Gastroesophageal sphincter (tissue), 3 donors: ENCODE measurements around the gene DDX56.

ENCODE experiments used
- CTCF ChIP-seq, 4 experiments: fragments of 200-600 bp in 2 of 4; fragments of 450-650 bp in 2 of 4; sonication (generic) in 1 of 4; IDR thresholded peaks; one replicate each; pipeline ENCODE4 v1.5.1; 2017 to 2019; ENCODE audit warnings: antibody characterized with exemption in 4 of 4, mild to moderate bottlenecking in 2 of 4, moderate library complexity in 2 of 4
- POLR2AphosphoS5 ChIP-seq: sonication (generic); formaldehyde crosslinking; IDR thresholded peaks from one replicate; pipeline ENCODE4 v1.6.1; 2017; ENCODE audit warnings: antibody characterized with exemption

GRCh38 chr7:44581879-44582603 is 8.3 kb upstream of the DDX56 start, which contains the start of gene TMED4:
- peak in 1 of 4 experiments; percentile 11 for TF ChIP-seq CTCF (IDR thresholded peaks at IDR 0.05)
- TF ChIP-seq POLR2AphosphoS5, result peak; percentile 74
